Gastrocnemius medialis (tissue), 4 donors: ENCODE data around the gene GPR146. TPM values are rescaled to one million over a fixed set of nuclear protein-coding genes. Genes with fewer than 3 reads are reported as not detected.

ENCODE experiments used
- ATAC-seq, 2 donors: fragments of 150-250 bp; one replicate each; pipeline ENCODE4 v1.9.1; 2016
- DNase-seq, 2 donors: peaks; one replicate each; pipeline ENCODE4 v3.0.0-alpha.2; 2019
- H3K27ac ChIP-seq, 4 donors: fragments of 200-600 bp; sonication (generic); 1 replicate in 1 of 4; 2 replicates in 3 of 4; pipeline ENCODE4 v1.5.1; 2016 to 2018; ENCODE audit warnings: mild to moderate bottlenecking in 2 of 4, moderate library complexity in 1 of 4
- H3K27me3 ChIP-seq, 3 donors: fragments of 200-600 bp; sonication (generic) in 2 of 3; 1 replicate in 1 of 3; 2 replicates in 2 of 3; pipeline versions ENCODE4 v1.5.1 to v1.6.0; 2016 to 2019; ENCODE audit warnings: mild to moderate bottlenecking in 1 of 3, moderate library complexity in 1 of 3
- H3K36me3 ChIP-seq, 2 donors: fragments of 200-600 bp; sonication (generic) in 1 of 2; one replicate each; pipeline ENCODE4 v1.5.1; 2017 to 2018
- H3K4me1 ChIP-seq, 2 donors: fragments of 200-600 bp; sonication (generic) in 1 of 2; one replicate each; pipeline ENCODE4 v1.5.1; 2016 to 2017; ENCODE audit warnings: mild to moderate bottlenecking in 2 of 2
- H3K4me3 ChIP-seq, 4 donors: fragments of 200-600 bp; sonication (generic) in 3 of 4; 1 replicate in 1 of 4; 2 replicates in 3 of 4; pipeline ENCODE4 v1.5.1; 2016 to 2019; ENCODE audit warnings: mild to moderate bottlenecking in 2 of 4
- H3K9me3 ChIP-seq, 3 donors: fragments of 200-600 bp; sonication (generic) in 2 of 3; 1 replicate in 1 of 3; 2 replicates in 2 of 3; pipeline ENCODE4 v1.5.1; 2016 to 2019
- CTCF ChIP-seq, 5 experiments: fragments of 450-650 bp in 3 of 5; fragments of 200-600 bp in 2 of 5; sonication (generic) in 2 of 5; IDR thresholded peaks in 4 of 5; conservative IDR thresholded peaks in 1 of 5; 1 replicate in 4 of 5; 2 replicates in 1 of 5; pipeline ENCODE4 v1.5.1; 2016 to 2019; ENCODE audit warnings: antibody characterized with exemption in 5 of 5, mild to moderate bottlenecking in 3 of 5, moderate library complexity in 3 of 5
- POLR2A ChIP-seq, 2 donors: fragments of 450-650 bp; IDR thresholded peaks; one replicate each; pipeline ENCODE4 v1.6.1; 2017; ENCODE audit warnings: antibody characterized with exemption in 2 of 2, mild to moderate bottlenecking in 2 of 2, moderate library complexity in 2 of 2
- in situ Hi-C, 4 donors: fragments of 200-750 bp; cut with MboI; loops; one replicate each; pipeline versions ENCODE4 v1.15.0 to v1.8.0; 2017; ENCODE audit warnings: low sequenced_read_pairs in 4 of 4
- intact Hi-C: fragments of 100-400 bp; cut with DNase I; formaldehyde crosslinking; loops from one replicate; pipeline ENCODE4 v1.15.1; 2023; ENCODE audit warnings: low total_unique reads
- total RNA-seq, 4 donors: library from RNA; depleted of rRNA; stranded (reverse); fragments of >200 nt; gene quantifications; one replicate each; pipeline versions ENCODE4 v1.1.0 to v1.2.3, GENCODE V29; 2016

GPR146 gene
- total RNA-seq, 4 donors from 2014 or later, result 23.3 to 43.8 (median 29.5) TPM

GRCh38 chr7:1005303-1005702 lies 39.0 kb upstream of the GPR146 start:
- no peaks in the 10 kb centered on the region for H3K4me1 ChIP-seq

GRCh38 chr7:1007901-1008300 lies 36.4 kb upstream of the GPR146 start:
- H3K27me3 ChIP-seq, result no peaks in the 10 kb centered on the region
- H3K36me3 ChIP-seq, result peaks cover 0 to 10% of the 10 kb centered on the region in 2 donors
- TF ChIP-seq CTCF (IDR thresholded peaks at IDR 0.05 in 4 of 5, conservative IDR thresholded peaks at IDR 0.05 in 1 of 5), result no peak
- TF ChIP-seq POLR2A (IDR thresholded peaks at IDR 0.05), result no peak
- DNase-seq, result no peak
- in situ Hi-C loops (no loop called here), intact Hi-C loops (no loop called here)
- H3K27ac ChIP-seq, result no peak overlapping the region
- no peaks in the 10 kb centered on the region for H3K4me1 ChIP-seq
- H3K9me3 ChIP-seq, result no peaks in the 10 kb centered on the region
- no peak overlapping the region for H3K4me3 ChIP-seq
- no peak for ATAC-seq

More at GRCh38 chr7:1005303-1005702, 39.0 kb upstream of the GPR146 start:
- ATAC-seq (no peak), DNase-seq (no peak)
- H3K27me3 ChIP-seq, result no peaks in the 10 kb centered on the region
- H3K27ac ChIP-seq, result no peak overlapping the region
- no peak overlapping the region for H3K4me3 ChIP-seq
- in situ Hi-C loops, result no loop called here
- H3K9me3 ChIP-seq, result no peaks in the 10 kb centered on the region
- TF ChIP-seq CTCF (IDR thresholded peaks at IDR 0.05 in 4 of 5, conservative IDR thresholded peaks at IDR 0.05 in 1 of 5), result no peak
- no peak for TF ChIP-seq POLR2A (IDR thresholded peaks at IDR 0.05)
- H3K36me3 ChIP-seq, result peaks cover 0 to 10% of the 10 kb centered on the region in 2 donors
- intact Hi-C loops, result no loop called here

- Histone ChIP-seq H3K27ac (no peak overlapping the region), H3K4me1 (no peaks in the 10 kb centered on the region), H3K27me3 (no peaks in the 10 kb centered on the region), H3K36me3 (peaks cover 0 to 10% of the 10 kb centered on the region in 2 donors), H3K9me3 (no peaks in the 10 kb centered on the region), H3K4me3 (no peak overlapping the region)
- in situ Hi-C loops (no loop called here), intact Hi-C loops (no loop called here)
- DNase-seq (no peak), ATAC-seq (no peak)
- TF ChIP-seq CTCF (IDR thresholded peaks at IDR 0.05 in 4 of 5, conservative IDR thresholded peaks at IDR 0.05 in 1 of 5), result no peak
- TF ChIP-seq POLR2A (IDR thresholded peaks at IDR 0.05), result no peak
These were observed 35.5 kb upstream of the GPR146 start for GRCh38 chr7:1008733-1009363.

GRCh38 chr7:1009747-1010146 lies 34.6 kb upstream of the GPR146 start:
- H3K4me1 ChIP-seq, result no peaks in the 10 kb centered on the region
- H3K36me3 ChIP-seq, result peaks cover 0 to 10% of the 10 kb centered on the region in 2 donors
- H3K27me3 ChIP-seq, result no peaks in the 10 kb centered on the region
- no peak overlapping the region for H3K4me3 ChIP-seq
- TF ChIP-seq CTCF (IDR thresholded peaks at IDR 0.05 in 4 of 5, conservative IDR thresholded peaks at IDR 0.05 in 1 of 5) (no peak), POLR2A (IDR thresholded peaks at IDR 0.05) (no peak)
- in situ Hi-C loops (no loop called here), intact Hi-C loops (no loop called here)
- H3K9me3 ChIP-seq, result no peaks in the 10 kb centered on the region
- no peak overlapping the region for H3K27ac ChIP-seq
- no peak for ATAC-seq
- no peak for DNase-seq

- Histone ChIP-seq H3K27me3 (no peaks in the 10 kb centered on the region), H3K9me3 (no peaks in the 10 kb centered on the region), H3K36me3 (peaks cover 0 to 10% of the 10 kb centered on the region in 2 donors), H3K4me3 (no peak overlapping the region), H3K4me1 (no peaks in the 10 kb centered on the region), H3K27ac (no peak overlapping the region)
- intact Hi-C loops (no loop called here), in situ Hi-C loops (no loop called here)
- DNase-seq (no peak), ATAC-seq (no peak)
- TF ChIP-seq CTCF (IDR thresholded peaks at IDR 0.05 in 4 of 5, conservative IDR thresholded peaks at IDR 0.05 in 1 of 5) (no peak), POLR2A (IDR thresholded peaks at IDR 0.05) (no peak)
These were observed 34.1 kb upstream of the GPR146 start for GRCh38 chr7:1010226-1010625.
